HepG2 (cell line): Measurements from ENCODE around the gene GCN1. TPM values are rescaled to one million over a fixed set of nuclear protein-coding genes. Genes with fewer than 3 reads are reported as not detected.
A peak's percentile ranks its signal among the peaks of the same experiment; 100 is the strongest.

Experiments
- CBX2 ChIP-seq, 2 experiments: fragments of 200-600 bp in 1 of 2; sonication (generic); formaldehyde crosslinking in 1 of 2; IDR thresholded peaks; 2 replicates each; pipeline versions ENCODE4 v1.7.0 to v1.8.1; 2018 to 2022; ENCODE audit warnings: low read depth in 2 of 2, low read length in 1 of 2, mild to moderate bottlenecking in 1 of 2, missing genetic modification reagents in 1 of 2
- GATAD2A ChIP-seq: IDR thresholded peaks from 2 replicates; pipeline ENCODE4 v1.6.1; 2016
- GTF2F1 ChIP-seq: fragments of 150-350 bp; IDR thresholded peaks from 2 replicates; pipeline ENCODE4 v1.6.1; 2014; ENCODE audit warnings: low read length
- RFXANK ChIP-seq: IDR thresholded peaks from 2 replicates; pipeline ENCODE4 v1.6.1; 2016
- RNF2 ChIP-seq: fragments of 450-650 bp; conservative IDR thresholded peaks from 2 replicates; pipeline ENCODE4 v1.6.1; 2016; ENCODE audit warnings: low read depth
- RXRA ChIP-seq: sonication (generic); formaldehyde crosslinking; IDR thresholded peaks from 2 replicates; pipeline ENCODE4 v1.5.1; 2020; ENCODE audit warnings: missing genetic modification reagents
- SMAD1 ChIP-seq: sonication (generic); formaldehyde crosslinking; IDR thresholded peaks from 2 replicates; pipeline ENCODE4 v1.4.0; 2020; ENCODE audit warnings: missing genetic modification reagents, low read depth, mild to moderate bottlenecking, borderline replicate concordance
- ZNF160 ChIP-seq: sonication (generic); formaldehyde crosslinking; IDR thresholded peaks from 2 replicates; pipeline ENCODE4 v1.8.0; 2022; ENCODE audit warnings: mild to moderate bottlenecking, inconsistent platforms, missing genetic modification reagents
- ZNF383 ChIP-seq: sonication (generic); formaldehyde crosslinking; IDR thresholded peaks from 2 replicates; pipeline ENCODE4 v1.4.0; 2020; ENCODE audit warnings: missing genetic modification reagents, mild to moderate bottlenecking, borderline replicate concordance
- ZNF44 ChIP-seq: sonication (generic); formaldehyde crosslinking; IDR thresholded peaks from 2 replicates; pipeline ENCODE4 v1.5.1; 2020; ENCODE audit warnings: mild to moderate bottlenecking, missing genetic modification reagents
- ZNF614 ChIP-seq: IDR thresholded peaks from 2 replicates; pipeline ENCODE4 v1.6.1; 2018; ENCODE audit warnings: missing biosample characterization, missing genetic modification reagents, inconsistent platforms, borderline replicate concordance
- polyA plus RNA-seq, 8 experiments: library from polyadenylated mRNA; depleted of rRNA in 3 of 8; stranded (reverse) in 7 of 8; unstranded in 1 of 8; fragments of >200 nt; fragmentation: Illumina TruSeq in 4 of 8; extraction: Trizol in 4 of 8; gene quantifications; 2 replicates each; pipeline versions ENCODE4 v1.2.1 to v1.2.3, GENCODE V29; 2011 to 2016; ENCODE audit warnings: low read depth in 4 of 8, missing spikeins in 1 of 8, mixed read lengths in 1 of 8; ENCODE audit not compliant: insufficient read depth in 1 of 8
- total RNA-seq, 5 experiments: library from RNA; depleted of rRNA; stranded (reverse); fragments of >200 nt; fragmentation: Illumina TruSeq; extraction: Trizol; gene quantifications; 2 replicates each; pipeline ENCODE4 v1.2.3, GENCODE V29; 2016; ENCODE audit warnings: low read depth in 1 of 5
- TF ChIP-seq, protein P1 (sequence below), 2 experiments: sonication (generic) in 1 of 2; formaldehyde crosslinking in 1 of 2; IDR thresholded peaks; 2 replicates each; pipeline versions ENCODE4 v1.5.1 to v1.6.1; 2011 to 2020; ENCODE audit warnings: borderline replicate concordance in 1 of 2, low read depth in 1 of 2, low read length in 1 of 2, mild to moderate bottlenecking in 1 of 2, missing genetic modification reagents in 1 of 2, moderate library complexity in 1 of 2
- TF ChIP-seq, protein P2 (sequence below): sonication (generic); formaldehyde crosslinking; IDR thresholded peaks from 2 replicates; pipeline ENCODE4 v1.5.0; 2020; ENCODE audit warnings: missing genetic modification reagents
- TF ChIP-seq, protein P3 (sequence below): sonication (generic); formaldehyde crosslinking; IDR thresholded peaks from 2 replicates; pipeline ENCODE4 v1.8.1; 2023; ENCODE audit warnings: missing genetic modification reagents, mild to moderate bottlenecking, borderline replicate concordance
- TF ChIP-seq, protein P4 (sequence below): sonication (generic); formaldehyde crosslinking; IDR thresholded peaks from 2 replicates; pipeline ENCODE4 v1.4.0; 2020; ENCODE audit warnings: low read depth, mild to moderate bottlenecking, missing genetic modification reagents
- TF ChIP-seq, protein P5 (sequence below): sonication (generic); formaldehyde crosslinking; IDR thresholded peaks from 2 replicates; pipeline ENCODE4 v1.4.0; 2020; ENCODE audit warnings: missing genetic modification reagents
- TF ChIP-seq, protein P6 (sequence below): sonication (generic); formaldehyde crosslinking; IDR thresholded peaks from 2 replicates; pipeline ENCODE4 v1.4.0; 2020; ENCODE audit warnings: missing genetic modification reagents, borderline replicate concordance

Gene GCN1
- total and polyA plus RNA-seq, 2 of the 13 experiments (the other 11 are each of a cell fraction or from before 2014, with no cell fraction given) = 58.2 to 83.0 TPM

DNA sequence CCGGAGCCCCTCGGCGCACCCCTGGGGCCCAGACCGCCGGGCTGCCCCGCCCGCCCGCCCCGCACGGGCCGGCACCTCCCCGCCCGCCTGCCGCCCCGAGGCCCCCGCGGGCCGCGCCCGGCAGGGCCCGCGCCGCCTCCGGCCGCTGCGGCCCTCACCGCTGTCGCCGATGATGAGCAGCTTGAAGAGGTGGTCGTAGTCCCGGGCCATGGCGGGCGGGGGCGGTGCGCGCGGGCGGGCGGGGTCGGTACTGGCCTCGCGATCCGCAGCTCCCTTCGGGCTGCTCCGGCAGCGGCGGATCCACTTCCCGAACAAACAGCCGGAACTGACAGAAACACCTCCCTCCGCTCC lies 78.1 kb downstream of the GCN1 start, which contains the start of gene RAB35 (continued):
- TF ChIP-seq, protein P1, sequence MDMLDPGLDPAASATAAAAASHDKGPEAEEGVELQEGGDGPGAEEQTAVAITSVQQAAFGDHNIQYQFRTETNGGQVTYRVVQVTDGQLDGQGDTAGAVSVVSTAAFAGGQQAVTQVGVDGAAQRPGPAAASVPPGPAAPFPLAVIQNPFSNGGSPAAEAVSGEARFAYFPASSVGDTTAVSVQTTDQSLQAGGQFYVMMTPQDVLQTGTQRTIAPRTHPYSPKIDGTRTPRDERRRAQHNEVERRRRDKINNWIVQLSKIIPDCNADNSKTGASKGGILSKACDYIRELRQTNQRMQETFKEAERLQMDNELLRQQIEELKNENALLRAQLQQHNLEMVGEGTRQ (IDR thresholded peaks at IDR 0.05; ENCODE audit: low read depth, low read length) = no peak
- TF ChIP-seq, protein P1 (CRISPR knock-in tag; IDR thresholded peaks at IDR 0.05; ENCODE audit: borderline replicate concordance) = no peak
- TF ChIP-seq, protein P2, sequence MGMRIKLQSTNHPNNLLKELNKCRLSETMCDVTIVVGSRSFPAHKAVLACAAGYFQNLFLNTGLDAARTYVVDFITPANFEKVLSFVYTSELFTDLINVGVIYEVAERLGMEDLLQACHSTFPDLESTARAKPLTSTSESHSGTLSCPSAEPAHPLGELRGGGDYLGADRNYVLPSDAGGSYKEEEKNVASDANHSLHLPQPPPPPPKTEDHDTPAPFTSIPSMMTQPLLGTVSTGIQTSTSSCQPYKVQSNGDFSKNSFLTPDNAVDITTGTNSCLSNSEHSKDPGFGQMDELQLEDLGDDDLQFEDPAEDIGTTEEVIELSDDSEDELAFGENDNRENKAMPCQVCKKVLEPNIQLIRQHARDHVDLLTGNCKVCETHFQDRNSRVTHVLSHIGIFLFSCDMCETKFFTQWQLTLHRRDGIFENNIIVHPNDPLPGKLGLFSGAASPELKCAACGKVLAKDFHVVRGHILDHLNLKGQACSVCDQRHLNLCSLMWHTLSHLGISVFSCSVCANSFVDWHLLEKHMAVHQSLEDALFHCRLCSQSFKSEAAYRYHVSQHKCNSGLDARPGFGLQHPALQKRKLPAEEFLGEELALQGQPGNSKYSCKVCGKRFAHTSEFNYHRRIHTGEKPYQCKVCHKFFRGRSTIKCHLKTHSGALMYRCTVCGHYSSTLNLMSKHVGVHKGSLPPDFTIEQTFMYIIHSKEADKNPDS = no peak
- TF ChIP-seq, protein P3, sequence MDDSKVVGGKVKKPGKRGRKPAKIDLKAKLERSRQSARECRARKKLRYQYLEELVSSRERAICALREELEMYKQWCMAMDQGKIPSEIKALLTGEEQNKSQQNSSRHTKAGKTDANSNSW (CRISPR knock-in tag) = no peak
- no peak for TF ChIP-seq ZNF44
- TF ChIP-seq RFXANK (CRISPR knock-in tag) = 0 out of 2 replicates have a peak, but pooled peaks have one; percentile 7
- no peak for TF ChIP-seq ZNF383 (CRISPR knock-in tag)
- no peak for TF ChIP-seq GTF2F1
- TF ChIP-seq ZNF614 = no peak
- peak; percentile 4; the same call in 1 of the 2 replicates for TF ChIP-seq ZNF160 (CRISPR knock-in tag)
- TF ChIP-seq SMAD1 (CRISPR knock-in tag) = no peak
- TF ChIP-seq GATAD2A (CRISPR knock-in tag) = no peak
- TF ChIP-seq, protein P4, sequence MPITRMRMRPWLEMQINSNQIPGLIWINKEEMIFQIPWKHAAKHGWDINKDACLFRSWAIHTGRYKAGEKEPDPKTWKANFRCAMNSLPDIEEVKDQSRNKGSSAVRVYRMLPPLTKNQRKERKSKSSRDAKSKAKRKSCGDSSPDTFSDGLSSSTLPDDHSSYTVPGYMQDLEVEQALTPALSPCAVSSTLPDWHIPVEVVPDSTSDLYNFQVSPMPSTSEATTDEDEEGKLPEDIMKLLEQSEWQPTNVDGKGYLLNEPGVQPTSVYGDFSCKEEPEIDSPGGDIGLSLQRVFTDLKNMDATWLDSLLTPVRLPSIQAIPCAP = no peak
- peak; percentile 6; the same call in 1 of the 2 replicates for TF ChIP-seq RXRA
- TF ChIP-seq, protein P5, sequence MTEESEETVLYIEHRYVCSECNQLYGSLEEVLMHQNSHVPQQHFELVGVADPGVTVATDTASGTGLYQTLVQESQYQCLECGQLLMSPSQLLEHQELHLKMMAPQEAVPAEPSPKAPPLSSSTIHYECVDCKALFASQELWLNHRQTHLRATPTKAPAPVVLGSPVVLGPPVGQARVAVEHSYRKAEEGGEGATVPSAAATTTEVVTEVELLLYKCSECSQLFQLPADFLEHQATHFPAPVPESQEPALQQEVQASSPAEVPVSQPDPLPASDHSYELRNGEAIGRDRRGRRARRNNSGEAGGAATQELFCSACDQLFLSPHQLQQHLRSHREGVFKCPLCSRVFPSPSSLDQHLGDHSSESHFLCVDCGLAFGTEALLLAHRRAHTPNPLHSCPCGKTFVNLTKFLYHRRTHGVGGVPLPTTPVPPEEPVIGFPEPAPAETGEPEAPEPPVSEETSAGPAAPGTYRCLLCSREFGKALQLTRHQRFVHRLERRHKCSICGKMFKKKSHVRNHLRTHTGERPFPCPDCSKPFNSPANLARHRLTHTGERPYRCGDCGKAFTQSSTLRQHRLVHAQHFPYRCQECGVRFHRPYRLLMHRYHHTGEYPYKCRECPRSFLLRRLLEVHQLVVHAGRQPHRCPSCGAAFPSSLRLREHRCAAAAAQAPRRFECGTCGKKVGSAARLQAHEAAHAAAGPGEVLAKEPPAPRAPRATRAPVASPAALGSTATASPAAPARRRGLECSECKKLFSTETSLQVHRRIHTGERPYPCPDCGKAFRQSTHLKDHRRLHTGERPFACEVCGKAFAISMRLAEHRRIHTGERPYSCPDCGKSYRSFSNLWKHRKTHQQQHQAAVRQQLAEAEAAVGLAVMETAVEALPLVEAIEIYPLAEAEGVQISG (CRISPR knock-in tag) = no peak
- TF ChIP-seq CBX2 (IDR thresholded peaks at IDR 0.05; ENCODE audit: low read depth, low read length) = no peak
- no peak for TF ChIP-seq CBX2 (CRISPR knock-in tag; IDR thresholded peaks at IDR 0.05; ENCODE audit: low read depth)
- no peak for TF ChIP-seq RNF2
- TF ChIP-seq, protein P6, sequence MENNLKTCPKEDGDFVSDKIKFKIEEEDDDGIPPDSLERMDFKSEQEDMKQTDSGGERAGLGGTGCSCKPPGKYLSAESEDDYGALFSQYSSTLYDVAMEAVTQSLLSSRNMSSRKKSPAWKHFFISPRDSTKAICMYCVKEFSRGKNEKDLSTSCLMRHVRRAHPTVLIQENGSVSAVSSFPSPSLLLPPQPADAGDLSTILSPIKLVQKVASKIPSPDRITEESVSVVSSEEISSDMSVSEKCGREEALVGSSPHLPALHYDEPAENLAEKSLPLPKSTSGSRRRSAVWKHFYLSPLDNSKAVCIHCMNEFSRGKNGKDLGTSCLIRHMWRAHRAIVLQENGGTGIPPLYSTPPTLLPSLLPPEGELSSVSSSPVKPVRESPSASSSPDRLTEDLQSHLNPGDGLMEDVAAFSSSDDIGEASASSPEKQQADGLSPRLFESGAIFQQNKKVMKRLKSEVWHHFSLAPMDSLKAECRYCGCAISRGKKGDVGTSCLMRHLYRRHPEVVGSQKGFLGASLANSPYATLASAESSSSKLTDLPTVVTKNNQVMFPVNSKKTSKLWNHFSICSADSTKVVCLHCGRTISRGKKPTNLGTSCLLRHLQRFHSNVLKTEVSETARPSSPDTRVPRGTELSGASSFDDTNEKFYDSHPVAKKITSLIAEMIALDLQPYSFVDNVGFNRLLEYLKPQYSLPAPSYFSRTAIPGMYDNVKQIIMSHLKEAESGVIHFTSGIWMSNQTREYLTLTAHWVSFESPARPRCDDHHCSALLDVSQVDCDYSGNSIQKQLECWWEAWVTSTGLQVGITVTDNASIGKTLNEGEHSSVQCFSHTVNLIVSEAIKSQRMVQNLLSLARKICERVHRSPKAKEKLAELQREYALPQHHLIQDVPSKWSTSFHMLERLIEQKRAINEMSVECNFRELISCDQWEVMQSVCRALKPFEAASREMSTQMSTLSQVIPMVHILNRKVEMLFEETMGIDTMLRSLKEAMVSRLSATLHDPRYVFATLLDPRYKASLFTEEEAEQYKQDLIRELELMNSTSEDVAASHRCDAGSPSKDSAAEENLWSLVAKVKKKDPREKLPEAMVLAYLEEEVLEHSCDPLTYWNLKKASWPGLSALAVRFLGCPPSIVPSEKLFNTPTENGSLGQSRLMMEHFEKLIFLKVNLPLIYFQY (CRISPR knock-in tag) = no peak
